ENCODE data around the gene PLCL1. TPM values are rescaled to one million over a fixed set of nuclear protein-coding genes. Genes with fewer than 3 reads are reported as not detected.

Gene PLCL1
- total and polyA plus RNA-seq, 2 donors (not counting 3 experiments of a cell fraction or from before 2014, with no cell fraction given), result 0.79 to 3.4 TPM

DNA sequence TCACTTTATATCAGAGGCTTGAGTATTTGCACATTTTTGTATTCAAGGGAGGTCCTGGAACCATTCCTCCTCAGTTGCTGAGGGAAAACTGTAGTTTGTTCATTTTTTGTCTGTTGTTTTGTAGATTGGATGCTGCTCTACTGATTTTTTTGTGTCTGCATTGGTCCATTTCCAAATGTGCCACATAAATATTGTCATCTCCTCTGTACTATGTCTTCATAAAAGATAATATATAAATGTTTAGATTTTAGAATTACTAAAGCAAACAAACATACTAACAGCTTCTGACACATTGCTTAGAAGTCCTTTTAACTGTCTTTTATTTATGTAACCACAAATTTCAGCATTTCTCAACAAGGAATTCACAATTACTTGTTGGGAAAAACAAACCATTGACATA, 356.8 kb downstream of the PLCL1 start:
- H3K4me3 ChIP-seq (replicated peaks in 1 of 3; ENCODE audit: insufficient read depth in 1 of 3, low read depth in 1 of 3, low read length in 3 of 3), result no peak overlapping the region
- dilution Hi-C loops (cut with MboI; ENCODE audit: extremely low pct_ligation_motif_present, low sequenced_read_pairs) (no loop called here), intact Hi-C loops (cut with micrococcal nuclease) (no loop called here)
- no peaks in the 10 kb centered on the region for H4K20me1 ChIP-seq (replicated peaks; ENCODE audit: control insufficient read depth, extremely low read depth, insufficient read depth, low read length)
- H3K27me3 ChIP-seq (ENCODE audit: control insufficient read depth in 2 of 2, insufficient read depth in 2 of 2, low read length in 2 of 2), result no peaks in the 10 kb centered on the region
- DNase-seq (ENCODE audit: low read depth, low spot score) (no peak), FAIRE-seq (no peak)
- TF ChIP-seq POLR2A (IDR thresholded peaks at IDR 0.05; ENCODE audit: low read depth, low read length) (no peak), GATA2 (IDR thresholded peaks at IDR 0.05; ENCODE audit: insufficient read depth, insufficient read length, low read depth, low read length) (no peak), FOS (IDR thresholded peaks at IDR 0.05; ENCODE audit: borderline replicate concordance, insufficient read depth, low read length) (no peak), EZH2 (IDR thresholded peaks at IDR 0.05; ENCODE audit: borderline replicate concordance, low read depth, low read length, severe bottlenecking) (no peak), JUN (IDR thresholded peaks at IDR 0.05; ENCODE audit: borderline replicate concordance, insufficient read depth, insufficient read length, low read depth) (no peak)
- TF ChIP-seq, protein P1, sequence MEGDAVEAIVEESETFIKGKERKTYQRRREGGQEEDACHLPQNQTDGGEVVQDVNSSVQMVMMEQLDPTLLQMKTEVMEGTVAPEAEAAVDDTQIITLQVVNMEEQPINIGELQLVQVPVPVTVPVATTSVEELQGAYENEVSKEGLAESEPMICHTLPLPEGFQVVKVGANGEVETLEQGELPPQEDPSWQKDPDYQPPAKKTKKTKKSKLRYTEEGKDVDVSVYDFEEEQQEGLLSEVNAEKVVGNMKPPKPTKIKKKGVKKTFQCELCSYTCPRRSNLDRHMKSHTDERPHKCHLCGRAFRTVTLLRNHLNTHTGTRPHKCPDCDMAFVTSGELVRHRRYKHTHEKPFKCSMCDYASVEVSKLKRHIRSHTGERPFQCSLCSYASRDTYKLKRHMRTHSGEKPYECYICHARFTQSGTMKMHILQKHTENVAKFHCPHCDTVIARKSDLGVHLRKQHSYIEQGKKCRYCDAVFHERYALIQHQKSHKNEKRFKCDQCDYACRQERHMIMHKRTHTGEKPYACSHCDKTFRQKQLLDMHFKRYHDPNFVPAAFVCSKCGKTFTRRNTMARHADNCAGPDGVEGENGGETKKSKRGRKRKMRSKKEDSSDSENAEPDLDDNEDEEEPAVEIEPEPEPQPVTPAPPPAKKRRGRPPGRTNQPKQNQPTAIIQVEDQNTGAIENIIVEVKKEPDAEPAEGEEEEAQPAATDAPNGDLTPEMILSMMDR (IDR thresholded peaks at IDR 0.05; ENCODE audit: extremely low read depth in 1 of 2, insufficient read depth in 1 of 2, low read depth in 1 of 2, low read length in 2 of 2), result no peak
- no peaks in the 10 kb centered on the region for H3K9me3 ChIP-seq (replicated peaks; ENCODE audit: control insufficient read depth, insufficient read depth, low read length)
- no TSS peak for BruUV-seq (replicated peaks)
- POLR2A ChIA-PET, result no interaction called here
- no peak overlapping the region for H3K27ac ChIP-seq (ENCODE audit: insufficient read depth, low read depth, low read length)
- no peak overlapping the region for H3K9ac ChIP-seq (replicated peaks; ENCODE audit: extremely low read depth, insufficient read depth, low read length)
- H3K4me2 ChIP-seq (ENCODE audit: insufficient read depth, low read length), result no peak overlapping the region
- no peaks in the 10 kb centered on the region for H3K79me2 ChIP-seq (ENCODE audit: control insufficient read depth, insufficient read depth, low read length)
- no peaks in the 10 kb centered on the region for H3K36me3 ChIP-seq (ENCODE audit: control insufficient read depth in 2 of 2, extremely low read depth in 1 of 2, insufficient read depth in 2 of 2, low read length in 2 of 2)
- CTCF ChIA-PET, result interaction anchor here (1.3 kb wide), 1 partner anchor 136 kb away, joined by 3 read pairs; no protein-coding TSS in a partner anchor
- no peaks in the 10 kb centered on the region for H3K4me1 ChIP-seq (ENCODE audit: control insufficient read depth, extremely low read depth, insufficient read depth, low read length)
- H2AFZ ChIP-seq (ENCODE audit: low read depth, low read length), result no peak overlapping the region
- H3K9me1 ChIP-seq (replicated peaks; ENCODE audit: control insufficient read depth, extremely low read depth, insufficient read depth, low read length), result no peaks in the 10 kb centered on the region

DNA sequence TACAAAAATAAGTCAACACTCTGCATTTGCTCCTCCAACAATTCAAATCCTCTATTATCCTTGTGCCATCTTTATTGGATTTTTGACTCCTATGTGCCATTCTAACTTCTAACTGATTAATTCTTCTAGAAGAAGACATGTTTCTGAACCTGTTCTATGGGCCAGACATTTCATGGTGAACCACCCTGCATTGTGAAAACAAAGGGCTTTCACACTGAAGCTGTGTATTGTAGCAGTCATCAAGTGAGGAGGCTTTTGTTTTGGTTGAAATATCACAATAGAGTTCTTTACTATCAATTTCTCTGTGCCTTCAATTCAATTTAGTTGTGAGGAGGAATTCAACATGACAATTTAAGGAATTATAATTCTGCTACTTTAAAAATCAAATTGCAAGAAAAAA, 357.9 kb downstream of the PLCL1 start:
- ChIA-PET CTCF (interaction anchor here (1.3 kb wide), 1 partner anchor 134 kb away, joined by 3 read pairs; no protein-coding TSS in a partner anchor), POLR2A (no interaction called here)
- Histone ChIP-seq H3K27me3 (ENCODE audit: control insufficient read depth in 2 of 2, insufficient read depth in 2 of 2, low read length in 2 of 2) (no peaks in the 10 kb centered on the region), H3K79me2 (ENCODE audit: control insufficient read depth, insufficient read depth, low read length) (no peaks in the 10 kb centered on the region), H3K9me3 (replicated peaks; ENCODE audit: control insufficient read depth, insufficient read depth, low read length) (no peaks in the 10 kb centered on the region), H3K9ac (replicated peaks; ENCODE audit: extremely low read depth, insufficient read depth, low read length) (no peak overlapping the region), H3K4me3 (replicated peaks in 1 of 3; ENCODE audit: insufficient read depth in 1 of 3, low read depth in 1 of 3, low read length in 3 of 3) (no peak overlapping the region), H3K4me2 (ENCODE audit: insufficient read depth, low read length) (no peak overlapping the region), H3K4me1 (ENCODE audit: control insufficient read depth, extremely low read depth, insufficient read depth, low read length) (no peaks in the 10 kb centered on the region), H2AFZ (ENCODE audit: low read depth, low read length) (no peak overlapping the region), H3K27ac (ENCODE audit: insufficient read depth, low read depth, low read length) (no peak overlapping the region), H3K9me1 (replicated peaks; ENCODE audit: control insufficient read depth, extremely low read depth, insufficient read depth, low read length) (no peaks in the 10 kb centered on the region), H3K36me3 (ENCODE audit: control insufficient read depth in 2 of 2, extremely low read depth in 1 of 2, insufficient read depth in 2 of 2, low read length in 2 of 2) (no peaks in the 10 kb centered on the region), H4K20me1 (replicated peaks; ENCODE audit: control insufficient read depth, extremely low read depth, insufficient read depth, low read length) (no peaks in the 10 kb centered on the region)
- TF ChIP-seq EZH2 (IDR thresholded peaks at IDR 0.05; ENCODE audit: borderline replicate concordance, low read depth, low read length, severe bottlenecking), result no peak
- TF ChIP-seq MYC (IDR thresholded peaks at IDR 0.05; ENCODE audit: low read depth, low read length), result no peak
- TF ChIP-seq, protein P2, sequence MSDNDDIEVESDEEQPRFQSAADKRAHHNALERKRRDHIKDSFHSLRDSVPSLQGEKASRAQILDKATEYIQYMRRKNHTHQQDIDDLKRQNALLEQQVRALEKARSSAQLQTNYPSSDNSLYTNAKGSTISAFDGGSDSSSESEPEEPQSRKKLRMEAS (IDR thresholded peaks at IDR 0.05; ENCODE audit: insufficient read depth, insufficient read length), result no peak
- no peak for TF ChIP-seq GATA2 (IDR thresholded peaks at IDR 0.05; ENCODE audit: insufficient read depth, insufficient read length, low read depth, low read length)
- TF ChIP-seq JUN (IDR thresholded peaks at IDR 0.05; ENCODE audit: borderline replicate concordance, insufficient read depth, insufficient read length, low read depth), result no peak
- TF ChIP-seq POLR2AphosphoS5 (IDR thresholded peaks at IDR 0.05; ENCODE audit: insufficient read depth, low read depth, low read length), result no peak
- no peak for TF ChIP-seq FOS (IDR thresholded peaks at IDR 0.05; ENCODE audit: borderline replicate concordance, insufficient read depth, low read length)
- no peak for TF ChIP-seq POLR2A (IDR thresholded peaks at IDR 0.05; ENCODE audit: low read depth, low read length)
- no peak for DNase-seq (ENCODE audit: low read depth, low spot score)
- intact Hi-C loops (cut with micrococcal nuclease) (no loop called here), dilution Hi-C loops (cut with MboI; ENCODE audit: extremely low pct_ligation_motif_present, low sequenced_read_pairs) (no loop called here)
- no TSS peak for BruUV-seq (replicated peaks)
- FAIRE-seq, result no peak
